ENCODE measurements around the gene P4HB.
"Not testable (repeated sequence)": the region's sequence is repeated elsewhere in the genome, so short reads cannot be mapped to it uniquely, and the experiment has no call there.

GRCh38 chr17:81840059-81840458 lies 20.3 kb downstream of the P4HB start:
- not testable (repeated sequence) for TF ChIP-seq CTCF (IDR thresholded peaks at IDR 0.05); REST (IDR thresholded peaks at IDR 0.05; ENCODE audit: insufficient read depth in 1 of 2, low read depth in 2 of 2, low read length in 1 of 2)
